Left lobe of liver (tissue), 2 donors: ENCODE measurements around the gene FXYD3. TPM values are rescaled to one million over a fixed set of nuclear protein-coding genes. Genes with fewer than 3 reads are reported as not detected.
"Not testable (repeated sequence)": the region's sequence is repeated elsewhere in the genome, so short reads cannot be mapped to it uniquely, and the experiment has no call there.

Experiments used
- ATAC-seq: fragments of 200-7000 bp; cut with Tn5 transposase; one replicate; pipeline ENCODE4 v1.9.1; 2020; ENCODE audit warnings: mild to moderate bottlenecking, moderate library complexity
- DNase-seq: peaks from one replicate; pipeline ENCODE4 v3.0.0-alpha.2; 2020; ENCODE audit warnings: low spot score
- total RNA-seq: library from RNA; stranded (reverse); gene quantifications from one replicate; pipeline ENCODE4 v1.2.1, GENCODE V29; 2021
- donor health status: DM: no; HTN: no; CAD: no; lungs with moderate emphysema.
- donor health status: DM: no; HTN: yes; CAD: no.

Gene FXYD3
- total RNA-seq, 1 donor from 2014 or later: 1.4 TPM

DNA sequence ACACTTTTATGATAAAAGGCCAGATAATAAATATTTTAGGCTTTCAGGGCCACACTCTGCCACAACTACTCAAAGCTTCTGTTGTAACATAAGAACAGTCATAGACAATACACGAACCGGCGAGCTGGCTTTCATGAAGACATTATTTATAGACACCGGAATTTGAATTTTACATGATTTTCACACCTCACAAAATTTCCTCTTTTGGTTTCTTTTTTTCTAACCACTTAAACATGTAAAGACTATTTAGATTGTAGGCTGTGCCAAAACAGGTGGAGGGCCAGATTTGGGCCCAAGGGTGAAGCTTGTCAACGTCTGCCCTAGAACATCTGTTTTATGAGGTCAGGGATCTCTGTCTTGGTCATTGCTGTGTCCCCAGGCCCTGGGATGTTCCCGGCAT lies 29.7 kb upstream of the FXYD3 start:
- no peak for ATAC-seq
- DNase-seq: no peak

DNA sequence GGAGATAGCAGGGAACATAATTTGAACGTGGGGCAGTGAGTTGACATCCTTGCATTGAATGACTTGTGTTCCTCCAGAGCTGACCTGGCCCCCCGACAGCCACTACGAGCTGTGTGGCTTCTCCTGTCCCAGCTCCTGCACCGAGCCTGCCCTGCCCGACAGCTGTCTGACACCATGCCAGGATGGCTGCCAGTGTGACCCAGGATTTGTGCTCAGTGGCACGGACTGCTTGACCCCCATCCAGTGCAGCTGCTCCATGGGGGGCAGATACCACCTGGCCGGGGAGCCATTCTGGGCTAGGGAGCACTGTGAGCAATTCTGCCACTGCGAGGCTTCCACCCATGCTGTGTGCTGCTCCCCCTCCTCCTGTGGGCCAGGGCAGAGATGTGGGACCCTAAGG lies 29.2 kb upstream of the FXYD3 start:
- DNase-seq (no peak), ATAC-seq (no peak)

DNA sequence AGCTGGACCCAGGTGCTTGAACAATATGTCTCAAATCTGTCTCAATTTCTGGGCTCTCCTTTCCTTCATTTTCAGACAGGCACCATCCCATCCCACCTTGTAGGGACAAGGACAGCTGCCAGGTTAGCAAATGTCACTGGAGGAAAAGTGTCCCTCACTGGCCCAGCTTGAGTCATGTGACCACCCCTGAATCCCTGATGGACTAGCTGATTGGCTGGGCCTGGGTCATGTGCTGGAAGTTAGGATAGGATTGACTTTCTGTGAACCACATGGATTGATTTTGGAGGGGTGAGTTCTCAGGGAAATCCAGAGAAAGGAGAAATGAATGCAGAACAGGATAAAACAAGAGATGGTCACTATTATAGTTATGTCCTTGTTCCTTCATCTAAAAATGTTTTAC lies 28.2 kb upstream of the FXYD3 start:
- no peak for DNase-seq

DNA sequence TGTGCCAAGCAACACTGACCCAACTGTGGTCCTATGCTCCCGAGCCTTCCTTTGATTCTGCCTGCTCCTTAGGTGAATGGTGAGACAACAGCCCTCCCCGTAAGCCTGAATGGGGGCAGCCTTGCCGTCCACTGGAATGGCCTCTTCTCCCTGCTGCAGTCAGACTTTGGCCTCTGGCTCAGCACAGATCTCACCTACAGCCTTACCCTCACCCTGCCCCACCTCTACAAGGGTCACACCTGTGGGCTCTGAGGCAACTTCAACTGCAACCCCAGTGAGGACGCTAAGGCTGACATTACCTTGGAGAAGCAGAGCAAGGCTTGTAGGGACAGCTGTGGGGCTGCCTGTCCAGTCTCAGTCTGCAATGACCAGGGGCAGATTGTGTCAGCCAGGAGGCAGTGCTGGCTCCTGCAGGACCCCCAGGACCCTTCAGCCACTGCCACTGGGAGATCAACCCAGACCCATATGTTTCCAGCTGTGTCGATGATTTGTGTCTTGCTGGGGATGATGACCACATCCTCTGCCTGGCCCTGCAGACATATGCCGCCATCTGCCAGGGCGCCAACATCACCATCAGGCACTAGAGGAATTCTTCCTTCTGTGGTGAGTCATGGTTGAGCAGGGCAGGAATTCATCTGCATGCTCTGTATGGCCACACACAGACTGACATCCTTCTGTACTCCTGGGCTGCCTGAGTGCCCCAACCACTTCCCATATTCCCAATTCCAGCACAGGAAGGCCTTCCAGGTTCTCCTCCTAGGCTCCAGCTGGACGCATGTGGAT lies 27.3 kb upstream of the FXYD3 start:
- no peak for ATAC-seq
- DNase-seq: no peak

More for the DNA sequence above, 28.2 kb upstream of the FXYD3 start:
- ATAC-seq: no peak

DNA sequence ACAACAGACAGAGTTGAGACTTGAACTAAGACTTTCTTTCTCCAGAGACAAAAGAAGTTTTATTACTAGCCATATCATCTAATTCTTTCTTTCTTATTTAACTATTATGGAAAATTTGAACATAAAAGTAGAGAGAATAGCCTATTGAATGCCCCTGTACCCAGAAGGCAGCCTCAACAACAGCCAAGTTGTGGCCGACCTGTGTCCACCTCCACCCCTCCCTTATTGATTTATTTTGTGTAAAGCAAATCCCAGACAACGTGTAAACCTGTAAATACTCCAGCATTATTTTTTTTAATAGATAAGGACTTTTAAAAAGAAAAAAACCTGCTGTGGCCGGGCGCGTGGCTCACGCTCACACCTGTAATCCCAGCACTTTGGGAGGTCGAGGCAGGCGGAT lies 26.1 kb upstream of the FXYD3 start:
- ATAC-seq: peak; percentile 49
- no peak for DNase-seq

DNA sequence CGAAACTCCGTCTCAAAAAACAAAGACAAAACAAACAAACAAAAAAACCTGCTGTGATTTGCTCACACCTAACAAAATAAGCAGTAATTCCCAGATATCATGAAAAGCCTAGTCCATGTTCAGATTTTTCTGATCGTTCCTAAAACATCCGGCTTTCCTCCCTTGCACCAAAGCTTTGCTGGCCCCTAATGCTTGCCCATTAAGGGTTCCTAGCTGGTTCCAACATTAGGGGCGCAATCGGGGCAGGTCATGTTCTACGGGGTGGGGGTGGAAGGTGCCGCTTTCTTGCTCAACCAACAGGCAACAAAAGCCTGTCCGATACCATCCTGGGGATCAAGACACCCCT lies 25.5 kb upstream of the FXYD3 start:
- ATAC-seq: peak; percentile 39
- DNase-seq: no peak

DNA sequence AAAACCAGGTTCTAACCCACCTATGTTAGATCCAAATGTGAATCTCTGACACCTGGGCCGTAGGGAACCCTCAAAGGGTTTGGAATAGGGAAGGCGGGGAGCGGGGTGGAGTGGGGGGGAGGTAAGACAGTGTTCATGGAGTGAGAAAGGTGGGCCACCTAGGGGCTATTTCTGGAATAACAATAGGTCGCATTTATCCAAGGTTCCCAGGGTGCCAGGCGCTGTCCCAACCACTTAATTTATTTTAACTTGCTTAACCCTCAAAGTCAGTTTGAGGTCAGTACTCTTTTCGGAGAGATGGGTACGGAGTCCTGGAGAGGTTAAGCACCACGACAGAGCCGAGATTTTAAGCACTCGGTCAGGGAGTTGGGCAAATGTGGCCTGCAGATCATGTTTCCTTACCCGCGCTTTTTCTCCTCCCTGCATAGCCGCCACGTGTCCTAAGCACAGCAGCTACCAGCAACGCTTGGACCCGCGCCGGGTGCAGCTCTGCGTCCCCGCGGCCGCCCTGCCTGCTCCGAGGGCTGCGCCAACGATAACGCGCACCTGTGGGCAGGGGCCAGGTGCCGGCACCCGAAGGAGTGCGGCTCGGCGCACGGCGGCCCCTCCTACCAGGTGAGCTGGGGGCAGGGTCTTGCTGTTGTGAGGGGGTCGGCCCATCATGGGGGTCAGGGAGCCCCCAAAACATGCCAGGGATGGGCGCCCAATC lies 25.0 kb upstream of the FXYD3 start:
- DNase-seq: peak; percentile 81
- peak; percentile 92 for ATAC-seq

DNA sequence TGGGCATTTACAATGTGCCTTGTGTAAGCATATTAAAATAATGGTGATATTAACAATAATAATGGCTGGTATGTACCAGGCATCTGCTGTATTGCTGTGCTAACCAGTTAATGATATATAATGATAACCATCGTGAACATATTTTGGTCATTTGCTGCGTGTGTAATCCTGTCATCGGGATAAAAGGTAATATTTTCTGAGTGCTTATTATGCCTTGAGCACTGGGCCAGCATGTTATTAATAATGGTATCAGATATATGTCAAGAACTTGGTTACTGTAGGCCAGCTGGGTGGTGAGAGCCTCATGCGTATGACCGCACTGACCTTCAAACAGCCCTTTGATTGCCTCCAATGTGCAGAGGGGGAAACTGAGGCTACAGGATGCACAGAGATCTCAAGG lies 22.2 kb upstream of the FXYD3 start:
- ATAC-seq (no peak), DNase-seq (no peak)

DNA sequence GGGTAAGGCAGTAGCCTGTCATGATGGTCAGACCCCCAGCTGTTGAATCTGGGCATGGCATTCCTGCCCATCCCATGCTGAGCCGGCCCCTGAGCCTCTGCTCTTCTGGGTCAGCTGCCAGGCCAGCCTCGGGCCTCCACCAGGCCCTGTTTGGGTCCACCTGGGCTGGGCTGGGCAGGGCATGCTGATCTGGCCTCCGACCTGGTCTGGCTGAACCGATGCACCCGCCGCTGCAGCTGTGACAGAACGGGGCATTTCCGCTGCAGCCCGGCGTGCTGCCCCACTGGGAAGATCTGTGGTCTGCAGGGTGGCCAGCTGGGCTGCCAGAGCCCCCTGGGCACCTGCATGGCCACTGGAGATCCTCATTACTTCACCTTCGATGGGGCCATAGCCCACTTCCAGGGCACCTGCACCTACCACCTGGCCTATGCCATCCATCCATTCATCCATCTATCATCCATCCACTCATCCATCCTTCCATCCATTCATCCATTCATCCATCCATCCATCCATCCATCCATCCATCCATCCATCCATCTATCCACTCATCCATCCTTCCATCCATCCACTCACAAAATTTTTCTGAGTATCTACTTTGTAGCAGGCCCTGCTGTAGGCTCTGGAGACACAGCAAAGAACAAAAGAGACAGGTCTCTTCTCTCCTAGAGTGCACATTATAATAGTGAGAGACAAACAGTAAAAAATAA lies 21.5 kb upstream of the FXYD3 start:
- no peak for ATAC-seq
- DNase-seq: no peak

DNA sequence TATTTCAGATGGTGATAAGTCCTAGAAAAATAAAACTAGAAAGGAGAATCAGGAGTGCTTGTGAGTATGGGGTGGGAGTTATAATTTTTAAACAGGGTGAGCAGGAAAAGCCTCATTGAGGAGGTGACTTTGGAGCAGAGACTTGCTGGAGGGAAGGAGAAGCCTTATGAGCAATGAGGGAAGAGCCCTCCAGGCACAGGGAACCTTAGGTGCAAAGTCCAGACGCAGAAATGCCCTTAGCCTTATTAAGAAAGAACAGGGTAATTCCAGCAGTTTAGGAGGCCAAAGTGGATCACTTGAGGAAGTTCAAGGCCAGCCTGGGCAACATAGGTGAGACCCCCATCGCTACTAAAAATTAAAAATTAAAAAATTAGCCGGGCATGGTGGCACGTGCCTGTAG lies 21.0 kb upstream of the FXYD3 start:
- ATAC-seq: no peak
- DNase-seq: no peak

DNA sequence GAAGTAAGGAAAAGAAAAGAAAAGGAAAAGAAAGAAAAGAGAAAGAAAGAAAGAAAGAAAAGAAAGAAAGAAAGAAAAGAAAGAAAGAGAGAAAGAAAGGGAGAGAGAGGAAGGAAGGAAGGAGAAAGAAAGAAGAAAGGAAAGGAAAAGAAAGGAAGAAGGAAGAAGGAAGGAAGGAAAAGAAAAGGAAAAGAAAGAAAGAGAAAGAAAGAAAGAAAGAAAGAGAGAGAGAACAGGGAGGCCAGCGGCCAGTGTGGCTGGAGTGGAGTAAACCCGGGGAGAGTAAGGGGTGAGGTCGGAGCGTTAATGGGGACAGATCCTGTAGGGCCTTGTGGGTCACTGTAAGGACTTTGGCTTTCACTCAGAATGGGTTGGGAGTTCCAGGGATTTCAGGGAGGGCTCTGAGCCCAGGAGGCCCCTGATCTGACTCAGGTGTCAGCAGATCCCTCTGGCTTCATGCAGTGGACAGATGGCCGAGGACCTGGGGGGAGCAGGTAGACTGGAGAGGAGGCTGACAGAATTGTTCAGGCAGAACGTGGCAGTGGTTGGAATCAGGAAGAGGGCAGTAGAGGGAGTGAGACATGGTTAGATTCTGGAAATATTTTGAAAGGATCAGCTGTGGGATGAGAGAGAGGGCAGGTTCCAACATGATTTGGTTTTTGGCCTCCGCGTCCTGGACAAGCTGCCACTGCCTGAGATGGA lies 19.8 kb upstream of the FXYD3 start:
- ATAC-seq (no peak), DNase-seq (no peak)

DNA sequence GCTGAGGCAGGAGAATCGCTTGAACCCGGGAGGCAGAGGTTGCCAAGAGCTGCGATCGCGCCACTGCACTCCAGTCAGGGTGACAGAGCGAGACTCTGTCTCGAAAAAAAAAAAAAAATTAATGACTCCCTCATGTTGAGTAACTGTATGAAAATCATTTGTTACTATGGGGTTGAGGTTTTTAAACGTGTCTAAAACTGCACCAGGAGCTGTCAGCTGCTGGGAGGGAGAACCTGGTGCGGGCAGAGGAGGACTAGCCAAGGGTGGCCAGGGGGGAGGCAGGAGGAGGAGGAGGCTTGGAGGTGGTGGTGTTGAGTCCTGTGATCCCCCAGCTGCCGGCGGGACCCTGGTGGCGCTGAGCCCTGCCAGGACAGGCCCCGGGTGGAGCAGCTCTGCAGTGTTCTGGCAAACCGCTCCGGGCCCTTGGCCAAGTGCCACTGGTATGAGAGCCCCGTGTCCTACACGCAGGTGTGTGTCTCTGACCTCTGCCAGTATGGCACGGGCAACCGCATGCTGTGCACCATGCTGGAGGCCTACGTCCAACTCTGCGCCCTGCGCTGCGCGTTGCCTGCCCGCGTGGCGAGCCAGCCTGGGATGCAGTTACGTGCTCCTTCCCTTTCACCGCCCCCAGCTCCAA lies 17.1 kb upstream of the FXYD3 start:
- DNase-seq: peak; percentile 84
- peak; percentile 89 for ATAC-seq

DNA sequence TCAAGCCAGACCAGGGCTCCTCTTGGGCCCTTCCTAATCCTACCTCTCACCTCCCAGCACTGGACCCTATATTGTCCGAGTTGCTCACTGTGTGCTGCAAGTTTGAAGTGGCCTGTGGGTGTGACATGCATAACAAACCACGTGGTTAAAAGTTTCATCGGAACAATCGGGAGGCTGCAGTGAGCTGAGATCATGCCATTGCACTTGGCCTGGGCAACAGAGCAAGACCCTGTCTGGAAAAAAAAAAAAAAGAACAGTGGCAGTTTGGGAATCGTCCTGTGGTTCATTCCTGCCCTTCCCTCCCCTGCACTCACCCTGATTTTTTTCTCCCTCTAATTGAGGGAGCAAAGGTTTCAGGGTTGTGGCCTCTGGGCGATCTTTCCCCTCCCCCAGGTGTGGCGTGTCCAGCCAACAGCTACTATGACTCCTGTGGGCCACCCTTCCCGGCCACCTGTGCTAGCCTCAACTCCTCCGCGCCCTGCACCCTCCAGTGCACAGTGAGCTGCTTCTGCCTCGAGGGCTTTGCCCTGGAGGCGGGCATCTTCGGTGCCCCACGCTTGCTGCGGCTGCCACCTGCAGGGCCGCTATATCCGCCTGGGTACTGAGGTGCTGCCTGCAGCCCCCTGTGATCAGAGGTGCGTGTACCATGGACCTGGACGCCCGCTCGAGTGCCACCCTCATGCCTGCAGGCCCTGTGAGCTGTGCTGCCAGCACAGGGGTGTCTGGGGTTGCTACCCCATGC lies 16.3 kb upstream of the FXYD3 start:
- ATAC-seq (peak; percentile 57), DNase-seq (no peak)

DNA sequence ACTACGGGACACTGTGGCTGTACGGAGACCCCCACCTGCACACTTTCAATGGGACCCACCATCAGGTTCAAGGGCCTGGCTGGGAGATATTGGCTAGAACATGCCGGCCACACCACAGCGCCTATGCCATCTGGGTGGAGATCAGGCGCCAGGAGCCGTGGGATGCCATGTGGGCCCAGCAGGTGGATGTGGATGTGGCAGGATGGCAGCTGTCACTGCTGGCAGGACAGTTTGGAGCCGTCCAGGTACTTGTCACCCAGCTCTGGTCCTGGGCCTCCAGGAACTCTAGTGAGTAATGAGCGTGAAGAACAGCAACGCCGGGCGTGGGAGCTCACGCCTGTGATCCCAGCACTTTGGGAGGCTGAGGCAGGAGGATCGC lies 15.7 kb upstream of the FXYD3 start:
- ATAC-seq: no peak
- DNase-seq: no peak

DNA sequence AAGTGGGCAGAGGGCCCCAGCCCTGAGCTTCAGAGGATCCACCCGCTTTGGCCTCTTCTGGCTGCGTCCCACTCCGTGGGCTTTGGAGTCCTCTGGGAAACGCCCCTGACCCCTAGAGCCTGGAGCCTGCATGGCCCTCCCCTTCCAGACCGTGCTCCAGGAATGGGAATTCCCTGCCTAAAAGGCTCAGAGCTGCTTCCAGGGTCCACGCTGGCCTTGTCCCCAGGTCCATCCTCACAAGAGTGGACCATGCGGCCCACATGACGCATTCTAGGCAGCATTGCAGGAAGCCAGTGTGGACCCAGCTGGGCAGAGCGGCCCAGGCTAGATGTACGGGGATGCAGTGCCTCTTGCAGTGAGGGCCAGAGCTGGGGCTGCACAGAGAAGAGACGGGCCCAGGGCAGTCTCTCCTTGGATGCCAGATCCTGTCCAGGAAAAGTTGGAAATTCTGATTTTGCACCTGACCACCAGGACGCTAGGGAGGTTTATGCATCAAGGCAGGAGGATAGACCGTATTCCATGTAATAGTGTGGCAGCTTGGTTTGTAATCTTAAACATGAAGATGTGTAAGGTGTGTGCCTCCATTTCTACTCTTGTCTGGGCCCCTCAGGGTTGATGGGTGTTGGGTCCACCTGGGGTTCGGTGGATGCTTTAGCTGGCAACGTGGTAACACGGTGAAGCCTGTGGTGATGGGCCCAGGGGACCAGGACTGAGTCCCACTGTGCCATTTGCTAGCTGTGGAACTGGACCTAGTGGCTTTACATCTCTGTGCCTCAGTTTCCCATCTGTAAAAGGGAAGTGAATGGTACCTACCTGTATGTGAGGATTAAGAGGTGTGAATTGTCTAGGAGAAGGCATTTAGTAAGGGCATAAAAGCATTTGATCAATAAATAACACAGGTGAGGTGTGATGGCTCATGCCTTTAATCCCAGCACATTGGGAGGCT lies 14.8 kb upstream of the FXYD3 start:
- DNase-seq (no peak), ATAC-seq (no peak)

DNA sequence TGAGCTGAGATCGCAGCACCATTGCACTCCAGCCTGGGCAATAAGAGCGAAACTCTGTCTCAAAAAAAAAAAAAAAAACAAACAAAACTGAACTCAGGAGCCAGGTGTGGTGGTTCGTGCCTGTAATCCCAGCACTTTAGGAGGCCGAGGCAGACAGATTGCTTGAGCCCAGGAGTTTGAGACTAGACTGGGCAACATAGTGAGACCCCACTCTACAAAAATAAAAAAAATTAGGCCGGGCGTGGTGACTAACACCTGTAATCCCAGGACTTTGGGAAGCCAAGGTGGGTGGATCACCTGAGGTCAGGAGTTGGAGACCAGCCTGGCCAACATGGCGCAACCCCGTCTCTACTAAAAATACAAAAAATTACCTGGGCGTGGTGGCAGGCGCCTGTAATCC lies 13.7 kb upstream of the FXYD3 start:
- DNase-seq, ATAC-seq: not testable (repeated sequence)

DNA sequence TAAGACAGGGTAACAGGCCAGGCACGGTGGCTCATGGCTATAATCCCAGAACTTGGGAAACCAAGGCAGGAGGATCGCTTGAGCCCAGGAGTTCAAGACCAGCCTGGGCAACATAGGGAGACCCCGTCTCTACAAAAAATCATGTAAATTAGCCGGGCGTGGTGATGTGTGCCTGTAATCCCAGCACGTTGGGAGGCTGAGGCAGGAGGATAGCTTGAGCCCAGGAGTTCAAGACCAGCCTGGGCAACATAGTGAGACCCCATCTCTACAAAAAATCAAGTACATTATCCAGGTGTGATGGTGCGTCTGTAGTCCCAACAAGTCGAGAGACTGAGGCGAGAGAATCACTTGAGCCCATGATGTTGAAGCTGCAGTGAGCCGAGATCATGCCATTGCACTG lies 12.0 kb upstream of the FXYD3 start:
- not testable (repeated sequence) for ATAC-seq, DNase-seq

DNA sequence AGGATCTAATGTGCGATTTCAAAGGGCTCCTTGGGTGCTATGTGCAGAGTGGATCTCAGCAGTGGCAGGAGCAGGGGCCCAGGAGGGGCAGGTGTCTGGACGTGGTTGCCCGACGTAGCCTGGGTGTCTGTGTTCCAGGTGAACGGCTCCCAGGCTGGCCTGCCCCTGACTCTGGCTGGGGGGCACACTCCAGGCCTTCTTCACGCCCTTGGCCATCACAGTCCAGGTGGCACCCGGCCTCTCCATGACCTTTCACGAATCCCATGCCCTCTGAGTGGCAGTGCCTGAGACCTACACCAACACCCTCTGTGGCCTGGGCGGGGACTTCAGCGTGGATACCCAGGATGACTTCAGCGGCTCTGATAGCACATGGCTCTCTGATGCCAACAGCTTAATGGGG lies 11.3 kb upstream of the FXYD3 start:
- DNase-seq: no peak
- no peak for ATAC-seq

DNA sequence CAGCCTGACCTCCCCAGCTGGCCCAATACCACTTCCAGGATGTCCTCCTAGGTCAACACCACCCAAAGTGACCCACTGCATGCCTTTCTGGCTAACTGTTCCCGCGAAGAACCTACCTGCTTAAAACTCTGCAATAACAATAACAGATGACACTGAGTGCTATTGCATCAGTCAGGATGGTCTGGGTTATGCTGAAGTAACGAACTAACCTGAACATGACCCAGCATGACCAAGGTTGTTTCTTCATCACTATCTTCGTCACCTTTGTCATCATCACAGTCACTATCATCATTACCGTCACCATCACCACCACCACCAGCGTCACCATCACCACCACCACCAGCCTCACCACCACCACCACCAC lies 10.6 kb upstream of the FXYD3 start:
- DNase-seq (no peak), ATAC-seq (no peak)
